Measurements from ENCODE around the gene PGM1.

The PGM1 gene

GRCh38 chr1:63630238-63630637, 37.0 kb downstream of the PGM1 start:
- no peaks in the 10 kb centered on the region for H3K9me2 ChIP-seq (replicated peaks; ENCODE audit: low read depth, low read length)
- peaks cover 58% of the 10 kb centered on the region for H3K36me3 ChIP-seq (ENCODE audit: insufficient read depth, low read length)
- H3K4me3 ChIP-seq (ENCODE audit: low read length, poor library complexity, severe bottlenecking) = no peak overlapping the region
- H4K20me1 ChIP-seq (ENCODE audit: insufficient read depth, low read length, poor library complexity, severe bottlenecking) = no peaks in the 10 kb centered on the region
- H3K27me3 ChIP-seq (ENCODE audit: insufficient read depth, low read length, poor library complexity, severe bottlenecking) = no peaks in the 10 kb centered on the region
- H3K9ac ChIP-seq (ENCODE audit: low read depth, low read length, poor library complexity, severe bottlenecking) = no peak overlapping the region
- H3K9me3 ChIP-seq (ENCODE audit: insufficient read depth, low read depth, low read length) = no peaks in the 10 kb centered on the region
- TF ChIP-seq EZH2phosphoT487 (IDR thresholded peaks at IDR 0.05; ENCODE audit: borderline replicate concordance) = no peak
- TF ChIP-seq, protein P1, sequence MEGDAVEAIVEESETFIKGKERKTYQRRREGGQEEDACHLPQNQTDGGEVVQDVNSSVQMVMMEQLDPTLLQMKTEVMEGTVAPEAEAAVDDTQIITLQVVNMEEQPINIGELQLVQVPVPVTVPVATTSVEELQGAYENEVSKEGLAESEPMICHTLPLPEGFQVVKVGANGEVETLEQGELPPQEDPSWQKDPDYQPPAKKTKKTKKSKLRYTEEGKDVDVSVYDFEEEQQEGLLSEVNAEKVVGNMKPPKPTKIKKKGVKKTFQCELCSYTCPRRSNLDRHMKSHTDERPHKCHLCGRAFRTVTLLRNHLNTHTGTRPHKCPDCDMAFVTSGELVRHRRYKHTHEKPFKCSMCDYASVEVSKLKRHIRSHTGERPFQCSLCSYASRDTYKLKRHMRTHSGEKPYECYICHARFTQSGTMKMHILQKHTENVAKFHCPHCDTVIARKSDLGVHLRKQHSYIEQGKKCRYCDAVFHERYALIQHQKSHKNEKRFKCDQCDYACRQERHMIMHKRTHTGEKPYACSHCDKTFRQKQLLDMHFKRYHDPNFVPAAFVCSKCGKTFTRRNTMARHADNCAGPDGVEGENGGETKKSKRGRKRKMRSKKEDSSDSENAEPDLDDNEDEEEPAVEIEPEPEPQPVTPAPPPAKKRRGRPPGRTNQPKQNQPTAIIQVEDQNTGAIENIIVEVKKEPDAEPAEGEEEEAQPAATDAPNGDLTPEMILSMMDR (conservative IDR thresholded peaks at IDR 0.05; ENCODE audit: low read length) = no peak
- H2AFZ ChIP-seq (ENCODE audit: low read length) = no peak overlapping the region
- no peak overlapping the region for H3K4me2 ChIP-seq (ENCODE audit: low read depth, low read length, poor library complexity, severe bottlenecking)
- H3K4me1 ChIP-seq (ENCODE audit: insufficient read depth, low read length, poor library complexity, severe bottlenecking) = peaks cover 15% of the 10 kb centered on the region
- H3K79me2 ChIP-seq (ENCODE audit: insufficient read depth, low read length) = peaks cover 12% of the 10 kb centered on the region; the same call in 1 of the 2 replicates
- no peaks in the 10 kb centered on the region for H3F3A ChIP-seq (ENCODE audit: low read depth)

GRCh38 chr1:63630666-63631065, 37.5 kb downstream of the PGM1 start:
- H3K36me3 ChIP-seq (ENCODE audit: insufficient read depth, low read length) = peaks cover 62% of the 10 kb centered on the region

GRCh38 chr1:63632110-63632509, 38.9 kb downstream of the PGM1 start:
- H3K36me3 ChIP-seq (ENCODE audit: insufficient read depth, low read length) = peaks cover 76% of the 10 kb centered on the region
- H3K9me3 ChIP-seq (ENCODE audit: insufficient read depth, low read depth, low read length) = no peaks in the 10 kb centered on the region
- H3F3A ChIP-seq (ENCODE audit: low read depth) = no peaks in the 10 kb centered on the region
- no peaks in the 10 kb centered on the region for H3K9me2 ChIP-seq (replicated peaks; ENCODE audit: low read depth, low read length)
- no peaks in the 10 kb centered on the region for H3K27me3 ChIP-seq (ENCODE audit: insufficient read depth, low read length, poor library complexity, severe bottlenecking)
- peaks cover 3% of the 10 kb centered on the region; the same call in 1 of the 2 replicates for H3K79me2 ChIP-seq (ENCODE audit: insufficient read depth, low read length)
- no peaks in the 10 kb centered on the region for H4K20me1 ChIP-seq (ENCODE audit: insufficient read depth, low read length, poor library complexity, severe bottlenecking)
- no peak overlapping the region for H2AFZ ChIP-seq (ENCODE audit: low read length)
- no peaks in the 10 kb centered on the region for H3K4me1 ChIP-seq (ENCODE audit: insufficient read depth, low read length, poor library complexity, severe bottlenecking)
- H3K9ac ChIP-seq (ENCODE audit: low read depth, low read length, poor library complexity, severe bottlenecking) = no peak overlapping the region
- no peak overlapping the region for H3K4me2 ChIP-seq (ENCODE audit: low read depth, low read length, poor library complexity, severe bottlenecking)
- TF ChIP-seq, protein P1 (conservative IDR thresholded peaks at IDR 0.05; ENCODE audit: low read length) = no peak
- TF ChIP-seq EZH2phosphoT487 (IDR thresholded peaks at IDR 0.05; ENCODE audit: borderline replicate concordance) = no peak
- no peak overlapping the region for H3K4me3 ChIP-seq (ENCODE audit: low read length, poor library complexity, severe bottlenecking)

More at GRCh38 chr1:63630666-63631065, 37.5 kb downstream of the PGM1 start:
- no peaks in the 10 kb centered on the region for H3K27me3 ChIP-seq (ENCODE audit: insufficient read depth, low read length, poor library complexity, severe bottlenecking)
- no peak overlapping the region for H3K4me2 ChIP-seq (ENCODE audit: low read depth, low read length, poor library complexity, severe bottlenecking)
- H3K79me2 ChIP-seq (ENCODE audit: insufficient read depth, low read length) = peaks cover 12% of the 10 kb centered on the region; the same call in 1 of the 2 replicates
- TF ChIP-seq, protein P1 (conservative IDR thresholded peaks at IDR 0.05; ENCODE audit: low read length) = no peak
- no peak for TF ChIP-seq EZH2phosphoT487 (IDR thresholded peaks at IDR 0.05; ENCODE audit: borderline replicate concordance)
- H2AFZ ChIP-seq (ENCODE audit: low read length) = no peak overlapping the region
- H3K9me3 ChIP-seq (ENCODE audit: insufficient read depth, low read depth, low read length) = no peaks in the 10 kb centered on the region
- no peak overlapping the region for H3K4me3 ChIP-seq (ENCODE audit: low read length, poor library complexity, severe bottlenecking)
- no peaks in the 10 kb centered on the region for H3K9me2 ChIP-seq (replicated peaks; ENCODE audit: low read depth, low read length)
- peaks cover 11% of the 10 kb centered on the region for H3K4me1 ChIP-seq (ENCODE audit: insufficient read depth, low read length, poor library complexity, severe bottlenecking)
- H3K9ac ChIP-seq (ENCODE audit: low read depth, low read length, poor library complexity, severe bottlenecking) = no peak overlapping the region
- no peaks in the 10 kb centered on the region for H4K20me1 ChIP-seq (ENCODE audit: insufficient read depth, low read length, poor library complexity, severe bottlenecking)
- H3F3A ChIP-seq (ENCODE audit: low read depth) = no peaks in the 10 kb centered on the region
